MCF 10A (cell line): Measurements from ENCODE around the gene PDE1A. TPM values are rescaled to one million over a fixed set of nuclear protein-coding genes. Genes with fewer than 3 reads are reported as not detected.

Experiments used
- BruUV-seq: library from RNA; stranded (reverse); fragments of 400-500 nt; replicated peaks from 2 replicates; lab custom pipeline; 2021; lab: Mats Ljungman, UMichigan
- CTCF ChIA-PET: fragments of 300-600 bp; sonication (Branson Sonifier 250); formaldehyde crosslinking; extraction: SDS; loops from one replicate; lab custom pipeline; 2021; ENCODE audit warnings: antibody characterized with exemption, inconsistent platforms; lab: Yijun Ruan, JAX
- POLR2A ChIA-PET: fragments of 300-600, 350-650 bp; sonication (Branson Sonifier 250); formaldehyde crosslinking; extraction: SDS; loops from one replicate; lab custom pipeline; 2020; ENCODE audit warnings: antibody characterized with exemption, inconsistent platforms; lab: Yijun Ruan, JAX
- DNase-seq: peaks from one replicate; pipeline ENCODE4 v3.0.0-alpha.2; 2018; ENCODE audit not compliant: unreplicated experiment
- H3K27ac Mint-ChIP-seq: one replicate; pipeline ENCODE4 v1.8.0; 2022; ENCODE audit warnings: mild to moderate bottlenecking, low read depth, mixed read lengths; ENCODE audit not compliant: unreplicated experiment
- H3K27me3 Mint-ChIP-seq: one replicate; pipeline ENCODE4 v1.8.0; 2022; ENCODE audit warnings: mixed read lengths; ENCODE audit not compliant: insufficient read depth, unreplicated experiment
- H3K36me3 Mint-ChIP-seq: one replicate; pipeline ENCODE4 v1.8.0; 2022; ENCODE audit warnings: mild to moderate bottlenecking, moderate library complexity, mixed read lengths; ENCODE audit not compliant: insufficient read depth, unreplicated experiment
- H3K4me1 Mint-ChIP-seq: one replicate; pipeline ENCODE4 v1.8.0; 2022; ENCODE audit warnings: mixed read lengths; ENCODE audit not compliant: insufficient read depth, unreplicated experiment
- H3K4me3 Mint-ChIP-seq: one replicate; pipeline ENCODE4 v1.8.0; 2022; ENCODE audit warnings: mild to moderate bottlenecking, moderate library complexity, mixed read lengths; ENCODE audit not compliant: unreplicated experiment
- H3K9me3 Mint-ChIP-seq: one replicate; pipeline ENCODE4 v1.8.0; 2022; ENCODE audit warnings: mixed read lengths; ENCODE audit not compliant: unreplicated experiment
- CTCF ChIP-seq: fragments of 200-600 bp; IDR thresholded peaks from one replicate; pipeline ENCODE4 v1.8.0; 2022; ENCODE audit warnings: antibody characterized with exemption, mild to moderate bottlenecking; ENCODE audit not compliant: unreplicated experiment
- intact Hi-C: fragments of 100-400 bp; cut with micrococcal nuclease; formaldehyde crosslinking; loops from 2 replicates; pipeline ENCODE4 v1.14.1; 2022
- total RNA-seq: library from RNA; stranded (reverse); gene quantifications from 2 replicates; pipeline ENCODE4 v1.2.3, GENCODE V29; 2022

The PDE1A gene
- total RNA-seq, 1 experiment from 2014 or later: 0.30 TPM

DNA sequence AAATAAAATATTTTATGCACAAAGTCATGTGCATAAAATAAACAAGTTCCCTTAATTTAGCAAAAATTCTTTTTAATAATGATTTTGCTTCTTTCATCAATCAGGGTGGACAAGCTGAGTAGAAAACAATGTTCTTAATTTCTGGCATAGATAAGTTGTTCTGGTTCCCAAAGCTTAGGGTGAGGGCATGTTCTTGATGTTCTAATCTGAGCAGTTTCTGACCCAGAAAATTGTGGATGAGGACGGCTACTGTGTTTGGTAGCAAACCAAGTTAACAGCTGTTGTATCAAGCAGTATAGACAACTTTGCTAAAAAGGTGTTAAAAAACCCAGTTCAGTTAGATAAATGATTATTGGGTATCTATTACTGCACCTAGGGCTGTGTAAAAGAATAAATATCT lies 158.9 kb downstream of the PDE1A start:
- H3K4me1 Mint-ChIP-seq: no peaks in the 10 kb centered on the region
- intact Hi-C loops: no loop called here
- ChIA-PET CTCF (interaction anchor here (0.7 kb wide), 2 partner anchors 166 to 382 kb away, joined by 3 read pairs; no protein-coding TSS in a partner anchor), POLR2A (interaction anchor here (0.6 kb wide), 1 partner anchor 1993 kb away, joined by 4 read pairs; no protein-coding TSS in a partner anchor)
- H3K27me3 Mint-ChIP-seq: no peaks in the 10 kb centered on the region
- no peak overlapping the region for H3K27ac Mint-ChIP-seq
- no peak overlapping the region for H3K4me3 Mint-ChIP-seq
- no TSS peak for BruUV-seq
- no peaks in the 10 kb centered on the region for H3K9me3 Mint-ChIP-seq
- no peaks in the 10 kb centered on the region for H3K36me3 Mint-ChIP-seq
- DNase-seq: no peak
- TF ChIP-seq CTCF: no peak

DNA sequence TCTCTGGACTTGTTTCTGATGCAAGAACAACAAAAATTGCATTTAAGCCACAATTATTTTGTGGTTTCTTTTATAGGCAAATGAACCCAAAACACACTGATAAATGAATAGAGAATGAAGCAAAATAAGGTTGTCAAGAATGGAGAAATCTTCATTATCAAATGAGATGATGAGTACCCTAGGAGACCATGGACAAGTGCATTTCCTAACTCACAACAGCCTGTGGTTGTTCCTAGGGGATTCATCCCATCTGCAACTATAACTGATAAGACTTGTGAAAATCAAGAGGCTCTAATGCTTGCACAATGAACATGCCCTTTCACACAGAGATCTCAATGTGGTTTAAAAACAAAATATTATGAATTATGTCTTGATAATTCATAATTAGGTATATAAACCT lies 159.9 kb downstream of the PDE1A start:
- Mint-ChIP-seq H3K27ac (no peak overlapping the region), H3K27me3 (no peaks in the 10 kb centered on the region), H3K36me3 (no peaks in the 10 kb centered on the region), H3K4me3 (no peak overlapping the region), H3K4me1 (no peaks in the 10 kb centered on the region), H3K9me3 (no peaks in the 10 kb centered on the region)
- BruUV-seq: no TSS peak
- no peak for DNase-seq
- ChIA-PET CTCF (no interaction called here), POLR2A (no interaction called here)
- TF ChIP-seq CTCF: no peak
- intact Hi-C loops: no loop called here

DNA sequence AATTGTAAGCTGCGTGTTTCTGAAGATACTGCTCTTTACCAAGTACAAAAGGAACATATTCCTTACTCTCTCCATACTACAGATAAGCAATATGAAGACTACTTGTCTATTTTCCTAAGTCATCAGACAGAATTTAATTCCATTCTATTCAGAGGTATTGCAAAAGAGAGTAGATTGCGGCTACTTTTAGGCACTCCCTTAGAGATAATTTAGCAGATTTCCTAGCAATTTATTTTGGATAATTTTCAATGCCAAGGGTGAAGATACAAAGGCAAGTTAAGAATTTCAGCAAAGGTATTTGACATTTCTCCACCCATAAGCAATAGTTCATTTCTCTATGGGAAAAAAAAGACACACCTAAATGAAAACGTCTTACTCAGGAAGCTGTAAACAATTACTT lies 161.1 kb downstream of the PDE1A start:
- POLR2A ChIA-PET: no interaction called here
- H3K9me3 Mint-ChIP-seq: no peaks in the 10 kb centered on the region
- TF ChIP-seq CTCF: no peak
- no peak for DNase-seq
- CTCF ChIA-PET: interaction anchor here (1.1 kb wide), 1 partner anchor 304 kb away, joined by 3 read pairs; no protein-coding TSS in a partner anchor
- no peaks in the 10 kb centered on the region for H3K36me3 Mint-ChIP-seq
- H3K27ac Mint-ChIP-seq: no peak overlapping the region
- no peaks in the 10 kb centered on the region for H3K4me1 Mint-ChIP-seq
- BruUV-seq: no TSS peak
- H3K4me3 Mint-ChIP-seq: no peak overlapping the region
- intact Hi-C loops: no loop called here
- no peaks in the 10 kb centered on the region for H3K27me3 Mint-ChIP-seq

DNA sequence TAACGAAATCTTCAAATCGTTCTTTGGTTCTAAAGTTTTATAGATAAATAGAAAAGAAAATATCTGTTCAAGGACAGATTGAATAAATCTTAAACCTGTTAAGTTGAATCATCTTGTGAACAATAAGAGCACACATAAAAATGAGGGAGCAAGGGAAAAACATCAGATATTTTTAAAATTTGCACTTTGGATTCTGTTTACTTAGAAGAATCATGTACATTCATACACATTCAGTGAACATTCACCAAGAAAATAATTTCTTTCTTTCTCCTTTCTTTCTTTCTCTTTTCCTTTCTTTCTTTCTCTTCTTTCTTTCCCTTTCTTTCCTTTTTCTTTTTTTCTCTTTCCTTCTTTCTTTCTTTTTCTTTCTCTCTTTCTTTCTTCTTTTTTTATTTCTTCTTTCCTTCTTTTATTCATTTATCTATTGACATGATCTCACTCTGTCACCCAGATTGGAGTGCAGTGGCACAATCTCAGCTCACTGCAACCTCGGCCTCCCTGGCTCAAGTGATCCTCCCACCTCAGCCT lies 164.9 kb downstream of the PDE1A start:
- POLR2A ChIA-PET: no interaction called here
- Mint-ChIP-seq H3K27ac (no peak overlapping the region), H3K9me3 (no peaks in the 10 kb centered on the region), H3K4me1 (no peaks in the 10 kb centered on the region), H3K36me3 (no peaks in the 10 kb centered on the region), H3K4me3 (no peak overlapping the region), H3K27me3 (no peaks in the 10 kb centered on the region)
- no peak for TF ChIP-seq CTCF
- BruUV-seq: no TSS peak
- no peak for DNase-seq
- intact Hi-C loops: no loop called here
- CTCF ChIA-PET: interaction anchor here (0.7 to 1.0 kb wide), 3 partner anchors 21 to 75 kb away, joined by 3 read pairs; no protein-coding TSS in a partner anchor
